ENCODE results near the gene BANK1. TPM values are rescaled to one million over a fixed set of nuclear protein-coding genes. Genes with fewer than 3 reads are reported as not detected.
A peak's percentile ranks its signal among the peaks of the same experiment; 100 is the strongest.

The BANK1 gene
- total RNA-seq (not detected), polyA plus RNA-seq (1 to 10 TPM in 1 of 2 donors, under 1 TPM in 1; 0.11 to 4.6 TPM)

- Mint-ChIP-seq H3K36me3 (no peaks in the 10 kb centered on the region), H3K4me1 (peaks cover 4 to 9% (median 6%) of the 10 kb centered on the region in 4 donors), H3K27ac (peak within 1 kb of the TSS in 2 of 7 donors; percentile 20 to 80), H3K27me3 (peaks cover 8 to 18% of the 10 kb centered on the region in 2 donors), H3K9me3 (peaks cover 0 to 8% (median 3%) of the 10 kb centered on the region in 8 donors), H3K4me3 (peak within 1 kb of the TSS; percentile 72 to 96 (median 81))
- intact Hi-C loops (cut with micrococcal nuclease): no loop called here
- CTCF ChIA-PET (ENCODE audit: partially characterized antibody): no interaction called here
- no peaks in the 10 kb centered on the region for H3K36me3 ChIP-seq (ENCODE audit: insufficient read depth, low read length)
- DNase-seq: peak in 4 of 5 donors; percentile 10 to 26 (median 20)
- POLR2A ChIA-PET (ENCODE audit: partially characterized antibody): no interaction called here
- peak within 1 kb of the TSS in 1 of 2 donors; percentile 28 for H3K4me3 ChIP-seq (ENCODE audit: low read length in 2 of 2)
- no peaks in the 10 kb centered on the region for H3K9me3 ChIP-seq (ENCODE audit: control insufficient read depth in 1 of 2, low read length in 2 of 2)
- H3K4me1 ChIP-seq (ENCODE audit: insufficient read depth, low read length): peaks cover 3% of the 10 kb centered on the region
- H3K27me3 ChIP-seq (ENCODE audit: insufficient read depth, low read length): no peaks in the 10 kb centered on the region
- H3K27ac ChIP-seq (ENCODE audit: low read depth, low read length): no peak within 1 kb of the TSS
These were observed at the start of gene BANK1 for GRCh38 chr4:101790521-101791181. BANK1 (plus strand) TSS chr4:101790730; CDS start chr4:101790881, 151 bp downstream.

DNA sequence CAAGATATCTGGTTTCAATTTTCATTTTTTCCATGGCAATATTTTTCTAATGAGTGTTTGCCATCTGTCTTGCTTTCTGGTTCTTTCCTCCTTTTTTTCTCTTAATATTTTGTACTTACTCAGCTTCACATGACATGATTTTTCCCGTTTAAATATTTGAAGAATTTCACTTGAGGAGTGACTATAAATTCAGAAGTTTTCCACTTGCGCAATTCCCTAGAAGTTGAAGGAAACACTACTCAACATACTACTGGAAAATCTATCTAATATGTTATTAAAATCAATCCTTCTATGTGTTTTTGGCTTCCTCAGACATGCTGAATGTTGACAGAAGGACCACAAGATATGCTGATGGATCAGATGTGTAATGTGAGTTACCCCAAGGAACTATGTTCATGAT, 36.8 kb upstream of the BANK1 start:
- ChIA-PET CTCF (ENCODE audit: partially characterized antibody) (no interaction called here), POLR2A (ENCODE audit: partially characterized antibody) (no interaction called here)
- H3K27ac ChIP-seq (ENCODE audit: low read depth, low read length): no peak overlapping the region
- H3K9me3 ChIP-seq (ENCODE audit: control insufficient read depth in 1 of 2, low read length in 2 of 2): no peaks in the 10 kb centered on the region
- DNase-seq: no peak
- Mint-ChIP-seq H3K36me3 (no peaks in the 10 kb centered on the region), H3K27ac (no peak overlapping the region), H3K9me3 (no peaks in the 10 kb centered on the region), H3K4me1 (no peaks in the 10 kb centered on the region), H3K27me3 (no peaks in the 10 kb centered on the region), H3K4me3 (no peak overlapping the region)
- H3K27me3 ChIP-seq (ENCODE audit: insufficient read depth, low read length): no peaks in the 10 kb centered on the region
- no peaks in the 10 kb centered on the region for H3K36me3 ChIP-seq (ENCODE audit: insufficient read depth, low read length)
- intact Hi-C loops (cut with micrococcal nuclease): no loop called here
- H3K4me3 ChIP-seq (ENCODE audit: low read length in 2 of 2): no peak overlapping the region
- H3K4me1 ChIP-seq (ENCODE audit: insufficient read depth, low read length): no peaks in the 10 kb centered on the region

GRCh38 chr4:101756181-101756580, 34.3 kb upstream of the BANK1 start:
- intact Hi-C loops (cut with micrococcal nuclease): no loop called here
- Mint-ChIP-seq H3K27me3 (no peaks in the 10 kb centered on the region), H3K4me3 (no peak overlapping the region), H3K36me3 (no peaks in the 10 kb centered on the region), H3K9me3 (no peaks in the 10 kb centered on the region), H3K4me1 (no peaks in the 10 kb centered on the region), H3K27ac (no peak overlapping the region)
- H3K4me1 ChIP-seq (ENCODE audit: insufficient read depth, low read length): no peaks in the 10 kb centered on the region
- CTCF ChIA-PET (ENCODE audit: partially characterized antibody): no interaction called here
- H3K27ac ChIP-seq (ENCODE audit: low read depth, low read length): no peak overlapping the region
- DNase-seq: no peak
- no peak overlapping the region for H3K4me3 ChIP-seq (ENCODE audit: low read length in 2 of 2)
- H3K27me3 ChIP-seq (ENCODE audit: insufficient read depth, low read length): no peaks in the 10 kb centered on the region
- H3K9me3 ChIP-seq (ENCODE audit: control insufficient read depth in 1 of 2, low read length in 2 of 2): no peaks in the 10 kb centered on the region
- H3K36me3 ChIP-seq (ENCODE audit: insufficient read depth, low read length): no peaks in the 10 kb centered on the region
- POLR2A ChIA-PET (ENCODE audit: partially characterized antibody): no interaction called here

- Histone ChIP-seq H3K4me3 (ENCODE audit: low read length in 2 of 2) (no peak overlapping the region), H3K27me3 (ENCODE audit: insufficient read depth, low read length) (no peaks in the 10 kb centered on the region), H3K9me3 (ENCODE audit: control insufficient read depth in 1 of 2, low read length in 2 of 2) (no peaks in the 10 kb centered on the region), H3K36me3 (ENCODE audit: insufficient read depth, low read length) (no peaks in the 10 kb centered on the region), H3K4me1 (ENCODE audit: insufficient read depth, low read length) (no peaks in the 10 kb centered on the region), H3K27ac (ENCODE audit: low read depth, low read length) (no peak overlapping the region)
- H3K9me3 Mint-ChIP-seq: peaks cover 0 to 2% (median 0%) of the 10 kb centered on the region in 8 donors
- POLR2A ChIA-PET (ENCODE audit: partially characterized antibody): no interaction called here
- CTCF ChIA-PET (ENCODE audit: partially characterized antibody): no interaction called here
- intact Hi-C loops (cut with micrococcal nuclease): no loop called here
- H3K4me1 Mint-ChIP-seq: no peaks in the 10 kb centered on the region
- H3K4me3 Mint-ChIP-seq: no peak overlapping the region
- no peak overlapping the region for H3K27ac Mint-ChIP-seq
- H3K36me3 Mint-ChIP-seq: no peaks in the 10 kb centered on the region
- no peaks in the 10 kb centered on the region for H3K27me3 Mint-ChIP-seq
- DNase-seq: no peak
These were observed 29.1 kb upstream of the BANK1 start for GRCh38 chr4:101761405-101761804.

GRCh38 chr4:101762025-101762424, 28.5 kb upstream of the BANK1 start:
- CTCF ChIA-PET (ENCODE audit: partially characterized antibody): no interaction called here
- intact Hi-C loops (cut with micrococcal nuclease): no loop called here
- H3K27ac Mint-ChIP-seq: no peak overlapping the region
- H3K36me3 Mint-ChIP-seq: no peaks in the 10 kb centered on the region
- POLR2A ChIA-PET (ENCODE audit: partially characterized antibody): no interaction called here
- no peak overlapping the region for H3K4me3 Mint-ChIP-seq
- Histone ChIP-seq H3K9me3 (ENCODE audit: control insufficient read depth in 1 of 2, low read length in 2 of 2) (no peaks in the 10 kb centered on the region), H3K27me3 (ENCODE audit: insufficient read depth, low read length) (no peaks in the 10 kb centered on the region), H3K27ac (ENCODE audit: low read depth, low read length) (no peak overlapping the region), H3K36me3 (ENCODE audit: insufficient read depth, low read length) (no peaks in the 10 kb centered on the region), H3K4me3 (ENCODE audit: low read length in 2 of 2) (no peak overlapping the region), H3K4me1 (ENCODE audit: insufficient read depth, low read length) (no peaks in the 10 kb centered on the region)
- DNase-seq: no peak
- no peaks in the 10 kb centered on the region for H3K4me1 Mint-ChIP-seq
- H3K27me3 Mint-ChIP-seq: no peaks in the 10 kb centered on the region
- peaks cover 0 to 6% (median 3%) of the 10 kb centered on the region in 8 donors for H3K9me3 Mint-ChIP-seq

DNA sequence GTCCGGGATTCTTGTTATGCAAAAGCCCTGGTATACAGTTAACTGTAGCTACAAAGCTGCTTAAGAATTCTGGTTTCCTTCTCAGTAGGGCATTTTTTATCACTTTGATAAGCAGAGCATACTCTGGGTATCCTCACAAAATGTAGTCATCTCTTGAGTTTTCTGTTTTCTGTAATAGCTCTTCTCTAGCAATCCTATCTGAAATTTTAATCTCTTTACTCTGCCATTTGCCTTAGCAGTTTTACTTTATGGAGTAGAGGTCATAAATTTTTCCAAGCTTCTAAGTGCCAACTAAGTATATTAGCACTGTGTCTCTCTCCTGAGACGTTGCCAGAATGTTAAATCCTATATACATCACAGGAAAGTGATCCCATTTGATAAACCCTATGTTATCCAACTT, 28.0 kb upstream of the BANK1 start:
- H3K36me3 Mint-ChIP-seq: no peaks in the 10 kb centered on the region
- ChIA-PET CTCF (ENCODE audit: partially characterized antibody) (no interaction called here), POLR2A (ENCODE audit: partially characterized antibody) (no interaction called here)
- Histone ChIP-seq H3K4me1 (ENCODE audit: insufficient read depth, low read length) (no peaks in the 10 kb centered on the region), H3K27ac (ENCODE audit: low read depth, low read length) (no peak overlapping the region), H3K27me3 (ENCODE audit: insufficient read depth, low read length) (no peaks in the 10 kb centered on the region), H3K36me3 (ENCODE audit: insufficient read depth, low read length) (no peaks in the 10 kb centered on the region), H3K4me3 (ENCODE audit: low read length in 2 of 2) (no peak overlapping the region), H3K9me3 (ENCODE audit: control insufficient read depth in 1 of 2, low read length in 2 of 2) (no peaks in the 10 kb centered on the region)
- no peak for DNase-seq
- intact Hi-C loops (cut with micrococcal nuclease): no loop called here
- H3K27ac Mint-ChIP-seq: no peak overlapping the region
- peaks cover 0 to 9% (median 5%) of the 10 kb centered on the region in 8 donors for H3K9me3 Mint-ChIP-seq
- H3K27me3 Mint-ChIP-seq: no peaks in the 10 kb centered on the region
- no peak overlapping the region for H3K4me3 Mint-ChIP-seq
- H3K4me1 Mint-ChIP-seq: no peaks in the 10 kb centered on the region

DNA sequence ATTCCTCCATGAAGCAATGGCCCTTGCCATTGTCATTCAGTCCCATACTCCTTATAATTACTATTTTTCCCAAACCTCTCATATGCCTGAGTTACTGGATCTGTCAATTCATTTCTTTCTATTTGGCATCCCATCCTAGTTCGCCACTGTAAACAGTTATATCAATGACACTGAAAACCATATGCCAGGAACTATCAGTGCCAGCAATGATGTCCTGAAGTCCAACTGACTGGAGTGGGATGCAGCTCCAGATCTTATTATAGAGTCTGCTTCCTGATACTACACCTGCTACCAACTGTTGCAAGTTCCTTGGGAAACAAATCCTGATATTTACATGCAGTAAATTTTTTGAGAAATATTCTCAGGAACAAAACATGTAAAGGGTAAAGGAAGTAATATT, 27.0 kb upstream of the BANK1 start:
- H3K4me3 ChIP-seq (ENCODE audit: low read length in 2 of 2): no peak overlapping the region
- H3K9me3 ChIP-seq (ENCODE audit: control insufficient read depth in 1 of 2, low read length in 2 of 2): no peaks in the 10 kb centered on the region
- Mint-ChIP-seq H3K27me3 (no peaks in the 10 kb centered on the region), H3K9me3 (peaks cover 0 to 14% (median 6%) of the 10 kb centered on the region in 8 donors), H3K36me3 (no peaks in the 10 kb centered on the region), H3K27ac (no peak overlapping the region), H3K4me1 (no peaks in the 10 kb centered on the region), H3K4me3 (no peak overlapping the region)
- no peaks in the 10 kb centered on the region for H3K4me1 ChIP-seq (ENCODE audit: insufficient read depth, low read length)
- no peaks in the 10 kb centered on the region for H3K36me3 ChIP-seq (ENCODE audit: insufficient read depth, low read length)
- no peaks in the 10 kb centered on the region for H3K27me3 ChIP-seq (ENCODE audit: insufficient read depth, low read length)
- H3K27ac ChIP-seq (ENCODE audit: low read depth, low read length): no peak overlapping the region
- CTCF ChIA-PET (ENCODE audit: partially characterized antibody): no interaction called here
- intact Hi-C loops (cut with micrococcal nuclease): no loop called here
- POLR2A ChIA-PET (ENCODE audit: partially characterized antibody): no interaction called here
- DNase-seq: no peak

Measured in CD4-positive, alpha-beta memory T cell (primary cell).